ENCODE measurements around the gene SKIC2.

The SKIC2 gene

GRCh38 chr6:31935823-31936222, 23.2 kb upstream of the SKIC2 start:
- Histone ChIP-seq H3K27me3 (peaks cover 5% of the 10 kb centered on the region), H3K36me3 (no peaks in the 10 kb centered on the region), H3K9me3 (no peaks in the 10 kb centered on the region), H3K4me1 (ENCODE audit: control insufficient read depth in 1 of 2, insufficient read depth in 1 of 2, low read depth in 1 of 2, low read length in 1 of 2) (no peaks in the 10 kb centered on the region), H3K27ac (no peak overlapping the region), H3K4me3 (ENCODE audit: low read depth in 1 of 2, low read length in 1 of 2) (no peak overlapping the region)
- TF ChIP-seq CTCF (IDR thresholded peaks at IDR 0.05), result no peak

- Histone ChIP-seq H3K4me1 (ENCODE audit: control insufficient read depth in 1 of 2, insufficient read depth in 1 of 2, low read depth in 1 of 2, low read length in 1 of 2) (no peaks in the 10 kb centered on the region), H3K4me3 (ENCODE audit: low read depth in 1 of 2, low read length in 1 of 2) (no peak overlapping the region), H3K9me3 (no peaks in the 10 kb centered on the region), H3K27ac (no peak overlapping the region), H3K27me3 (peaks cover 36% of the 10 kb centered on the region), H3K36me3 (no peaks in the 10 kb centered on the region)
- no peak for TF ChIP-seq CTCF (IDR thresholded peaks at IDR 0.05)
Measured at GRCh38 chr6:31940256-31940664, 18.7 kb upstream of the SKIC2 start.

GRCh38 chr6:31943742-31944141, 15.2 kb upstream of the SKIC2 start:
- Histone ChIP-seq H3K4me1 (ENCODE audit: control insufficient read depth in 1 of 2, insufficient read depth in 1 of 2, low read depth in 1 of 2, low read length in 1 of 2) (no peaks in the 10 kb centered on the region), H3K27ac (no peak overlapping the region), H3K9me3 (no peaks in the 10 kb centered on the region), H3K36me3 (no peaks in the 10 kb centered on the region), H3K27me3 (peaks cover 62% of the 10 kb centered on the region), H3K4me3 (ENCODE audit: low read depth in 1 of 2, low read length in 1 of 2) (no peak overlapping the region)
- TF ChIP-seq CTCF (IDR thresholded peaks at IDR 0.05), result no peak

- TF ChIP-seq CTCF (IDR thresholded peaks at IDR 0.05), result no peak
- no peaks in the 10 kb centered on the region for H3K36me3 ChIP-seq
- H3K9me3 ChIP-seq, result no peaks in the 10 kb centered on the region
- H3K4me1 ChIP-seq (ENCODE audit: control insufficient read depth in 1 of 2, insufficient read depth in 1 of 2, low read depth in 1 of 2, low read length in 1 of 2), result no peaks in the 10 kb centered on the region
- no peak overlapping the region for H3K4me3 ChIP-seq (ENCODE audit: low read depth in 1 of 2, low read length in 1 of 2)
- H3K27me3 ChIP-seq, result peaks cover 60% of the 10 kb centered on the region
- no peak overlapping the region for H3K27ac ChIP-seq
Measured at GRCh38 chr6:31945154-31945506, 13.8 kb upstream of the SKIC2 start.

GRCh38 chr6:31945507-31946369, 13.2 kb upstream of the SKIC2 start, which contains the start of gene CFB:
Gene CFB (plus strand): TSS chr6:31946095. CDS start chr6:31946222, 127 bp downstream.
- H3K27me3 ChIP-seq, result peaks cover 57% of the 10 kb centered on the region
- no peak within 1 kb of the TSS for H3K27ac ChIP-seq
- no peaks in the 10 kb centered on the region for H3K4me1 ChIP-seq (ENCODE audit: control insufficient read depth in 1 of 2, insufficient read depth in 1 of 2, low read depth in 1 of 2, low read length in 1 of 2)
- no peak within 1 kb of the TSS for H3K4me3 ChIP-seq (ENCODE audit: low read depth in 1 of 2, low read length in 1 of 2)
- no peak for TF ChIP-seq CTCF (IDR thresholded peaks at IDR 0.05)
- H3K9me3 ChIP-seq, result no peaks in the 10 kb centered on the region
- peaks cover 1% of the 10 kb centered on the region for H3K36me3 ChIP-seq

Data from neutrophil (primary cell).